Tibial artery (tissue), 4 donors: ENCODE measurements around the gene GGT7.
"Not testable (repeated sequence)": the region's sequence is repeated elsewhere in the genome, so short reads cannot be mapped to it uniquely, and the experiment has no call there.

Source experiments
- DNase-seq, 2 donors: peaks; one replicate each; pipeline ENCODE4 v3.0.0-alpha.2; 2019
- H3K27ac ChIP-seq, 2 donors: fragments of 200-600 bp; sonication (generic) in 1 of 2; 1 replicate in 1 of 2; 2 replicates in 1 of 2; pipeline ENCODE4 v1.5.1; 2018 to 2019; ENCODE audit warnings: mild to moderate bottlenecking in 1 of 2
- H3K27me3 ChIP-seq, 2 donors: fragments of 200-600 bp; sonication (generic) in 1 of 2; one replicate each; pipeline versions ENCODE4 v1.5.1 to v1.6.0; 2016 to 2019
- H3K36me3 ChIP-seq, 3 donors: fragments of 200-600 bp; sonication (generic) in 2 of 3; one replicate each; pipeline ENCODE4 v1.5.1; 2016 to 2019; ENCODE audit warnings: mild to moderate bottlenecking in 2 of 3
- H3K4me1 ChIP-seq, 4 donors: fragments of 200-600 bp; sonication (generic) in 2 of 4; 1 replicate in 3 of 4; 2 replicates in 1 of 4; pipeline ENCODE4 v1.5.1; 2016 to 2019
- H3K4me3 ChIP-seq, 2 donors: fragments of 200-600 bp; sonication (generic) in 1 of 2; 1 replicate in 1 of 2; 2 replicates in 1 of 2; pipeline ENCODE4 v1.5.1; 2018 to 2019; ENCODE audit warnings: mild to moderate bottlenecking in 2 of 2
- H3K9me3 ChIP-seq, 3 donors: fragments of 200-600 bp; sonication (generic) in 1 of 3; one replicate each; pipeline ENCODE4 v1.5.1; 2016 to 2019
- CTCF ChIP-seq, 2 experiments: fragments of 200-600 bp in 1 of 2; fragments of 450-650 bp in 1 of 2; IDR thresholded peaks; one replicate each; pipeline ENCODE4 v1.5.1; 2017 to 2019; ENCODE audit warnings: antibody characterized with exemption in 2 of 2, mild to moderate bottlenecking in 1 of 2, moderate library complexity in 1 of 2
- intact Hi-C: fragments of 100-400 bp; cut with DNase I; formaldehyde crosslinking; loops from one replicate; pipeline ENCODE4 v1.15.0; 2023; ENCODE audit warnings: low total_unique reads

Gene GGT7

GRCh38 chr20:34881689-34882088 is 9.0 kb upstream of the GGT7 start:
- Histone ChIP-seq H3K36me3 (peaks cover 11 to 29% (median 27%) of the 10 kb centered on the region in 3 donors), H3K4me3 (no peak overlapping the region), H3K9me3 (no peaks in the 10 kb centered on the region), H3K27ac (no peak overlapping the region), H3K4me1 (peaks cover 0 to 28% (median 14%) of the 10 kb centered on the region in 4 donors), H3K27me3 (no peaks in the 10 kb centered on the region)
- TF ChIP-seq CTCF (IDR thresholded peaks at IDR 0.05), result no peak
- intact Hi-C loops, result loop anchor here (5.0 kb wide), 1 partner anchor 201 kb away; no protein-coding TSS in a partner anchor
- no peak for DNase-seq

GRCh38 chr20:34880971-34881370 is 8.3 kb upstream of the GGT7 start:
- not testable (repeated sequence) for H3K4me3 ChIP-seq, DNase-seq, H3K27ac ChIP-seq, H3K27me3 ChIP-seq, H3K9me3 ChIP-seq
- Histone ChIP-seq H3K4me1 (peaks cover 0 to 22% (median 11%) of the 10 kb centered on the region in 4 donors), H3K36me3 (peaks cover 11 to 29% (median 27%) of the 10 kb centered on the region in 3 donors)
- intact Hi-C loops, result loop anchor here (5.0 kb wide), 1 partner anchor 201 kb away; no protein-coding TSS in a partner anchor

GRCh38 chr20:34880215-34880850 is 7.7 kb upstream of the GGT7 start:
- no peaks in the 10 kb centered on the region for H3K9me3 ChIP-seq

GRCh38 chr20:34876406-34877282 is 4.0 kb upstream of the GGT7 start, which contains the start of gene ACSS2:
Gene ACSS2 (plus strand): TSS chr20:34876612. CDS start chr20:34876646, 34 bp downstream.
- H3K4me3 ChIP-seq, result peak within 1 kb of the TSS; percentile 78 to 80
- peak within 1 kb of the TSS; percentile 84 to 86 for H3K27ac ChIP-seq
- peaks cover 0 to 54% (median 30%) of the 10 kb centered on the region in 4 donors for H3K4me1 ChIP-seq
- no peaks in the 10 kb centered on the region for H3K27me3 ChIP-seq
- no peak for DNase-seq
- H3K9me3 ChIP-seq, result no peaks in the 10 kb centered on the region
- H3K36me3 ChIP-seq, result no peaks in the 10 kb centered on the region
- intact Hi-C loops, result no loop called here
- peak in 1 of 2 experiments; percentile 6 for TF ChIP-seq CTCF (IDR thresholded peaks at IDR 0.05)

More at GRCh38 chr20:34880215-34880850, 7.7 kb upstream of the GGT7 start:
- no peak for DNase-seq
- intact Hi-C loops, result loop anchor here (5.0 kb wide), 1 partner anchor 202 kb away; no protein-coding TSS in a partner anchor
- Histone ChIP-seq H3K27ac (no peak overlapping the region), H3K4me1 (peaks cover 0 to 27% (median 13%) of the 10 kb centered on the region in 4 donors), H3K36me3 (peaks cover 11 to 26% (median 25%) of the 10 kb centered on the region in 3 donors), H3K27me3 (no peaks in the 10 kb centered on the region), H3K4me3 (no peak overlapping the region)
- no peak for TF ChIP-seq CTCF (IDR thresholded peaks at IDR 0.05)

GRCh38 chr20:34875642-34876405 is 3.2 kb upstream of the GGT7 start:
- H3K4me1 ChIP-seq, result peaks cover 0 to 60% (median 33%) of the 10 kb centered on the region in 4 donors
- no peak for TF ChIP-seq CTCF (IDR thresholded peaks at IDR 0.05)
- H3K27me3 ChIP-seq, result no peaks in the 10 kb centered on the region
- H3K36me3 ChIP-seq, result no peaks in the 10 kb centered on the region
- peak overlapping the region; percentile 84 to 86 for H3K27ac ChIP-seq
- peak overlapping the region; percentile 78 to 80 for H3K4me3 ChIP-seq
- intact Hi-C loops, result no loop called here
- H3K9me3 ChIP-seq, result no peaks in the 10 kb centered on the region
- DNase-seq, result peak; percentile 100
